Nucleus accumbens (tissue), 56 donors: ENCODE measurements around the gene CPLX4.
A peak's percentile ranks its signal among the peaks of the same experiment; 100 is the strongest.

ENCODE experiments used
- DNase-seq, 56 donors: peaks; one replicate each; lab custom pipeline; 2025; lab: John Stamatoyannopoulos, UW

The CPLX4 gene

DNA sequence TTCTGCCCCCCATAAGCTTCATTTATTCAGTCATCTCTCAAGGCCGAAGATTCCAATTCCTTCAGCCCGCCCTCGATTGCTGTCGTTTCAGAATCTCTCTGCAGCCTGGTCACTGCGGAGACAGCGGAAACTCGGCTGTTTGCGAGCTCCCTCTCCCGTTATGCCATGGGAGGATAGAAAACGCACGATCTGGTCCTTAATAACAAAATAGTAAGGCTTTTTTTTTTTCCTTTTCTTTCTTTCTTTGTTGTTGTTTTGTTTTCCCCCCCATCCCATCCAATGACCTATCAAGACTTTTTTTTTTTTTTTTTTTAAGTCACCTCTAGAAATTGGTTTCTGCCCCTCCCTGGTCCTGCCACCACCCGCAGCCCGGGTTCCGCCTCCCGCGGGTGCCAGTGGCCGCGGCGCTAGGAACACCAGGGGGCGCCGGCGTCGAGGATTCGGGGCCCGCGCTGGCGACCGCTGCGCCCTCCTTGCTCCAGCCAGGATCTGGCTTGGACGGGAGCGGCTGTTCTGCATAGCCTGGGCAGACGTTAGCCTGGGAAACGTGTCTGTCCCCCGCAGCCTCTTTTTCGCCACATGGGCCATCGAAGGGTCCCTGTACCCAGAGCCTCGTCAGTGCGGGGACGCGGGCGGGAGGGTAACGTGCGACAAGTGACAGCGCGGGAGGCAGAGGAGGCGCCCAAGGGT, 10.1 kb downstream of the CPLX4 start:
- DNase-seq, result peak in 46 of 56 donors; percentile 2 to 79 (median 29)

DNA sequence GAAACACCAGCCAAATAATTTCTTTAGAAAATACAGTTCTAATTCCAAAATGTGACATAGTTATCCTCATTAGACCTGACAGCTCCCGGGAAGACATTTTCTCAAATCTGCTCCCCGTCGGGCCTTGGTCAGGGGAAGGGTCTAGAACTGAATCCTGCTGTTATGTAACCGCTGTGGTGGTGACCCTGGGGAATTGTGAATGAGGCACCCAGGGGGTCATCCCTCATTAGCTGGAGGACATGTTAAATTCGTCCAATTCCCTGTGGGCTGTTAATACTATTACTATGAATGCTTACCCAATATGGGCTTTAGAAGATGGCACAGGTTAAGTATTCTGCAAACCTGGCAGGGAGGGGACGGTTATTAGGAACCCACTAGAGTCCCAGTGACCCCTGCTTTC, 11.8 kb downstream of the CPLX4 start:
- DNase-seq, result no peak

GRCh38 chr18:59305295-59305694, 13.2 kb downstream of the CPLX4 start:
- no peak for DNase-seq

GRCh38 chr18:59303656-59304195, 14.7 kb downstream of the CPLX4 start:
- no peak for DNase-seq

DNA sequence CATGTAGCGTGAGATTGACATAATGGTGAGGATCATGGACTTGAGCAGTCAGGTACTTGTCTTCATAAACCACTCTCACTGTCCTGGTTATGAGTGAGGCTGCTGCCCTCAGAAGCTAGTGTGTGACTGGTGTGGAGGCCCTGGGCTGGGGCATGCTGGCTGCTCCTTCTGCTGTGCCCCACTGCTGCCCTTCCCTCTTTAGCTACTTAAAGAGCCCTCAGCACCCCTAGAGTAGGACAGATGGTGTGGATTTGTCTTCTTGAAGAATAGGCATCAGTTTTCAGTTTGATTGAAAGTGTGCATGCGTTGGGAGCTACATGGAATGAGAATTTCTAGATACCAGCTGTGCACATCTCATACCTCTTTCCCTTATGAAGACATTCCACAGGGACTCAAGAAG, 15.4 kb downstream of the CPLX4 start:
- no peak for DNase-seq

DNA sequence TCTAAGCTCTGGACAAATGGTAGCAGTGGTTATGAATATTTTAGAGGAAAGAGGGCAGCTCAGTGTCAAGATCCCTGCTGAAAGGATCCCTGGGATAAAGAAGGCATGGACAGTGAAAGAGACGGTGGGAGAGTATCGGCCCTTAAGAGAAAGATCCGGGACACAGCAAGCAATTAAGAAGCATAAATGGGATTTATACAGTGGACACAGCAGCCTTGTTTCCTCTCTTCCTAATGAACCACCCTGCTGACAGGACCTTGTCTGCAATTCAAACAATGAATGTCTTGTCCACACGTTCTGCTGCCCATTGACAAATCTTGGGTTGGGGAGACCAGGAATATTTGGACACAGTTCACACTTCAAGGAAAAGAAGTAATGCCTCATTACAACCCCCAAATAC, 16.5 kb downstream of the CPLX4 start:
- DNase-seq, result no peak

- DNase-seq, result no peak
Observed at GRCh38 chr18:59300676-59301285, 17.7 kb downstream of the CPLX4 start.

DNA sequence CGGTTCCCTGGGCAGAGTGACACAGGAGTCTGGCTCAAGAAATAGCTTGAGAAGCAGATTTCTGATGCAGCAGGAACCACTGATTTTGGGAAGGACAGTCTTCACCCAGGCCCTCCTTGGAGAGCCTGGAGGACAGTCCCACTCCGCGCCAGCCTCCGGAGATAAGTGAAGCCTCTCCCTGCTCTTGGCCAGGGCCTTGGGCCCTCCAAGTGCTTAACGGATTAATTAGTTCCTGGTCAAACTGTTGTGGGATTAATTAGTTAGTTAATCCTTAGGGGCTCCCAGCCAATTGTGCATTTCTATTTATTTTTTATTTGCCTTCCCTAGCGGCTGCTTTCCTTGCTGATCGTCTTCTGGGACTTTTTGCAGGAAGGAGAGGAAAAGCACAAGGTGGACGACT, 19.6 kb downstream of the CPLX4 start:
- DNase-seq, result no peak

DNA sequence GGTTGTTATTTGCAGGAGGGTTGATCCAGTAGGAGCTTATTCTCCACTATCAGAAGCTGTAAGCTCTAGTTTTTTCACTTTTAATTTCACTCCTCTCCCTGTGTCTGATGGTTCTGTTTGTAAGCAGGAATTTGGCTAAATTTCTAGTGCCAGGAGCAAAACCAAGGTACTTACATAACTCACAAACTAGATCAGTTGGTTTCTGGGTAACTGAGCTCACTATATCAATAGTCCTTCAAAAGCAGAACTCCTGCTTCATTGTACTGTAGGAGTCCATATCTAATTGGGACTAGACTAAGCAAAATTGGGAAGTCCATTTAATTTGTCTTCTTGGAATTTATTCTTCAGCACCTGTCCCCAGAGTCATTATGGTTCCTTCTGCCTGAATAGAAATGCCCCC, 25.1 kb downstream of the CPLX4 start:
- no peak for DNase-seq

GRCh38 chr18:59286341-59286740, 32.1 kb downstream of the CPLX4 start:
- DNase-seq, result no peak

DNA sequence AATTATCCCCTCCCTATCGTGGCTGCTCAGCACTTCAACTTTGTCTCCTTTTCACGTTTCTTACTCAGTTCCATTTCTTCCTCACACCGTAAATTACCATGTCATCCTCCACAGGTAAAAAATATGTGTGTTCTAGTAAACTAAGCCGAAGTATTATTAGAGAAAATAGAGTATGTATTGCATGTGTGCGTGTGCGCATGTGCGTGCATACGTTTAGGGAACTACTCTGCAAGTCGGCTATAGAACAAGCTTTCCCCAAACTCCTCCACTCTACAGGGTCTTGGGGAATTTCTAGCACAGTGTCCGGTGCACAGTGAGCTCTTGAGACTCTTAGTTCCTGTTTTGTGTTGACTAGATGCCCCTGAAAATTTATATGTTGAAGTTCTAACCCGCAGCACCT, 36.1 kb downstream of the CPLX4 start:
- no peak for DNase-seq

- DNase-seq, result no peak
Observed at GRCh38 chr18:59279722-59280121, 38.7 kb downstream of the CPLX4 start.

DNA sequence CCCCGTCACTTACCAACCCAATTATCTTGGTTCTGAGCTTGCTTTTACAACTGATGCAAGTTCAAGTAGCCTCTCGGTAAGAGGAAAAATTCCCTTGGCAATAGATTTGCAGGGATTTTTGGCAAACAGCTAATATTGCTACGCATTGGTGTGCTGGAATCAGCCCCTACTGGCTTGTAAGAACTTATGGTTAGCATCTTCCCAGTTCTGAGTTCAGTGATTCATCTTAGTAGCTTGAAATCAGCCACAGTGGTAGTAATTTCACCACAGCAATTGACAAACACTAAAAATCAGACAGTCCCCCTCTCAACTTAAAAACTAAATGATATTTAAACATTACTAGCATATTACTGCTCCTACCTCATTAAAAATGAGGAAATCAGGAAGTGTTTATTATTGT, 39.3 kb downstream of the CPLX4 start:
- no peak for DNase-seq

- no peak for DNase-seq
Observed at GRCh38 chr18:59278793-59279192, 39.7 kb downstream of the CPLX4 start.

GRCh38 chr18:59276047-59276446, 42.4 kb downstream of the CPLX4 start:
- no peak for DNase-seq

DNA sequence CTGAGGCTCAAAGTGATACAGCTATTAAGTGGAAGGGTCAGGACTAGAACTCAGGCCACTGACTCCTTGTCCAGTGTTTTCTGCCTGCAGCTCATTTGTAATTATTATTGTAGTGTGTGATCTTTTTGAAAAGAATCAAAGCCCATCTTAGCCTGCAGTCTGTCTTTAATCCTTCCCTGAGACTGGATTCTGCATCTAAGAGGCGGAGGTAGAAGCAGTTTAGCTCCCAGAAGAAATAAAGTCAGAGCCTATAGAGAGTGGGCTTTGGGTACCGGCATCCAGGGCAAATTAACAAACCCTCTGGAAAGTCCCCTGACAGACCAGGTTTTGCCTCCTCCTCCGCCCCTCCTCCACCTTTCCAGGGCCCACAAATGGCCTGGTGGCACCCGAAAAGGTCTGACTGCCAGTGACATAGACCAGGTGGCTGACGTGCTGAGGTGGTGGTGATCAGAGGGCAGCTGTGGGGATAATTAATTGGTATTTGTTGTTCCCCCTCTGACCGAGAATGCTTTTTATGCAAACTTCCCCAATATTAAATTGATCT, 43.0 kb downstream of the CPLX4 start:
- DNase-seq, result no peak

- no peak for DNase-seq
Observed at GRCh38 chr18:59274533-59274928, 43.9 kb downstream of the CPLX4 start.

GRCh38 chr18:59273759-59274532, 44.5 kb downstream of the CPLX4 start:
- DNase-seq, result no peak

GRCh38 chr18:59272891-59273758, 45.3 kb downstream of the CPLX4 start, which contains the start of gene RAX:
TSS of gene RAX (minus strand) at chr18:59273454. CDS start at chr18:59273206, 248 bp downstream.
- no peak for DNase-seq

- no peak for DNase-seq
Observed at GRCh38 chr18:59272221-59272888, 46.1 kb downstream of the CPLX4 start.
